Naive thymus-derived CD4-positive, alpha-beta T cell (primary cell): ENCODE results near the gene HIPK2. TPM values are rescaled to one million over a fixed set of nuclear protein-coding genes. Genes with fewer than 3 reads are reported as not detected.

Experiments
- ATAC-seq: fragments of 150-1000 bp; cut with Tn5 transposase; 2 replicates; pipeline ENCODE4 v1.10.0; 2021; ENCODE audit warnings: mild to moderate bottlenecking, moderate library complexity
- CTCF ChIA-PET: fragments of 350-600 bp; sonication (Branson Sonifier 250); formaldehyde crosslinking; loops from one replicate; lab custom pipeline; 2021; ENCODE audit warnings: antibody characterized with exemption; lab: Charles Lee
- POLR2A ChIA-PET: fragments of 350-600 bp; sonication (Branson Sonifier 250); formaldehyde crosslinking; loops from one replicate; lab custom pipeline; 2021; ENCODE audit warnings: antibody characterized with exemption, inconsistent platforms; lab: Charles Lee
- DNase-seq, 9 donors: peaks; one replicate each; pipeline versions ENCODE4 v3.0.0 to v3.0.0-alpha.2; 2020 to 2022; ENCODE audit warnings: mixed read lengths in 1 of 9
- H3K27ac ChIP-seq: one replicate; pipeline ENCODE4 v1.7.0; 2013; ENCODE audit warnings: mild to moderate bottlenecking, low read depth, low read length, moderate library complexity
- H3K27me3 ChIP-seq, 2 donors: one replicate each; pipeline ENCODE4 v1.7.0; 2013; ENCODE audit warnings: low read length in 2 of 2, mild to moderate bottlenecking in 2 of 2, moderate library complexity in 2 of 2; ENCODE audit not compliant: control insufficient read depth in 2 of 2, insufficient read depth in 2 of 2
- H3K36me3 ChIP-seq, 3 experiments: 1 replicate in 2 of 3; 2 replicates in 1 of 3; pipeline ENCODE4 v1.7.0; 2013; ENCODE audit warnings: low read length in 3 of 3, mild to moderate bottlenecking in 3 of 3, moderate library complexity in 1 of 3; ENCODE audit not compliant: insufficient read depth in 3 of 3, control insufficient read depth in 2 of 3
- H3K4me1 ChIP-seq, 2 donors: one replicate each; pipeline ENCODE4 v1.7.0; 2013; ENCODE audit warnings: low read length in 2 of 2, mild to moderate bottlenecking in 2 of 2, moderate library complexity in 1 of 2; ENCODE audit not compliant: control insufficient read depth in 2 of 2, insufficient read depth in 2 of 2
- H3K4me3 ChIP-seq: 2 replicates; pipeline ENCODE4 v1.7.0; 2013; ENCODE audit warnings: mild to moderate bottlenecking, low read length
- H3K9me3 ChIP-seq, 3 experiments: 1 replicate in 2 of 3; 2 replicates in 1 of 3; pipeline ENCODE4 v1.7.0; 2013; ENCODE audit warnings: low read length in 3 of 3; ENCODE audit not compliant: control insufficient read depth in 2 of 3
- H3K27ac Mint-ChIP-seq, 9 donors: one replicate each; pipeline ENCODE4 v1.8.0; 2020 to 2022; ENCODE audit warnings: mixed read lengths in 9 of 9, mild to moderate bottlenecking in 8 of 9, moderate library complexity in 5 of 9, inconsistent platforms in 2 of 9
- H3K27me3 Mint-ChIP-seq, 5 donors: one replicate each; pipeline ENCODE4 v1.8.0; 2021 to 2022; ENCODE audit warnings: mixed read lengths in 5 of 5, mild to moderate bottlenecking in 1 of 5
- H3K36me3 Mint-ChIP-seq, 5 donors: one replicate each; pipeline ENCODE4 v1.8.0; 2020 to 2022; ENCODE audit warnings: mixed read lengths in 5 of 5, mild to moderate bottlenecking in 3 of 5, inconsistent platforms in 1 of 5
- H3K4me1 Mint-ChIP-seq, 7 donors: one replicate each; pipeline ENCODE4 v1.8.0; 2020 to 2022; ENCODE audit warnings: mixed read lengths in 7 of 7, mild to moderate bottlenecking in 3 of 7, inconsistent platforms in 1 of 7
- H3K4me3 Mint-ChIP-seq, 10 donors: one replicate each; pipeline ENCODE4 v1.8.0; 2020 to 2022; ENCODE audit warnings: mild to moderate bottlenecking in 10 of 10, mixed read lengths in 10 of 10, moderate library complexity in 6 of 10, inconsistent platforms in 2 of 10
- H3K9me3 Mint-ChIP-seq, 11 donors: one replicate each; pipeline ENCODE4 v1.8.0; 2020 to 2022; ENCODE audit warnings: mixed read lengths in 11 of 11, mild to moderate bottlenecking in 4 of 11, inconsistent platforms in 1 of 11, moderate library complexity in 1 of 11
- intact Hi-C, 2 donors: fragments of 100-400 bp; cut with micrococcal nuclease; formaldehyde crosslinking; loops; one replicate each; pipeline ENCODE4 v1.15.1; 2023
- polyA plus RNA-seq, 2 donors: library from polyadenylated mRNA; unstranded; fragments of 300-500 nt; fragmentation: Illumina TruSeq; gene quantifications; one replicate each; pipeline ENCODE4 v1.2.3, GENCODE V29; 2021
- total RNA-seq, 6 experiments: library from RNA in 5 of 6; stranded (reverse) in 5 of 6; gene quantifications; 1 replicate in 5 of 6; 2 replicates in 1 of 6; pipeline ENCODE4 v1.2.3 and lab custom pipeline; 2021 to 2026

The HIPK2 gene
- total and polyA plus RNA-seq, 7 experiments from 2014 or later = 4.6 to 44.0 (median 36.1) TPM

DNA sequence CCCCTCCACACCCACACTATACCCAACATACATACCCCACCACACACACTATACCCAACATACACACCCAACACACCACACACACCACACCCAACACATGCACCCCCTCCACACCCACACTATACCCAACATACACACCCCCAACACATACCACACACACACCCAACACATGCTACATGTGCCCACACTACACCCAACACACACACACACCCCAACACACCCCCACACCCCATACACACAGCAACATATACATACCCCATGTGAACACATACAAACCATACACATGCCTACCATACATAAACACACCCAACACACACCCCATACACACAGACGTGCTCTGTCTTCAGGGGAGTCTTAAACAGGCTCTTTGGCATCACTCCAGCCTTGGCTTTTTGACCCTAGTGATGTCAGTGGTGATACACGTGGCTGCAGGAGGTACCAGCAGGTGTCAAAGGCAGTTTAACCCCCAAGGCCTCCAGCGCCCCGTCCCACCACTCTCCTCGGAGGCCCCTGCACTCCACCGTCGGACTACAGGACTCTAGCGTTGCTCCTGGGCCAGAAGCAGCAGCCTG is 73.4 kb downstream of the HIPK2 start:
- ATAC-seq = no peak
- peak overlapping the region in 5 of 9 donors; percentile 6 to 70 (median 47) for H3K27ac Mint-ChIP-seq
- Histone ChIP-seq H3K4me1 (no peaks in the 10 kb centered on the region), H3K27ac (no peak overlapping the region), H3K27me3 (no peaks in the 10 kb centered on the region), H3K4me3 (no peak overlapping the region), H3K36me3 (peaks cover 0 to 42% (median 0%) of the 10 kb centered on the region in 3 experiments), H3K9me3 (no peaks in the 10 kb centered on the region)
- no peaks in the 10 kb centered on the region for H3K27me3 Mint-ChIP-seq
- ChIA-PET POLR2A (no interaction called here), CTCF (no interaction called here)
- peaks cover 9 to 36% (median 21%) of the 10 kb centered on the region in 7 donors for H3K4me1 Mint-ChIP-seq
- H3K9me3 Mint-ChIP-seq = peaks cover 0 to 5% (median 0%) of the 10 kb centered on the region in 11 donors
- H3K4me3 Mint-ChIP-seq = no peak overlapping the region
- DNase-seq = no peak
- peaks cover 4 to 42% (median 13%) of the 10 kb centered on the region in 5 donors for H3K36me3 Mint-ChIP-seq
- intact Hi-C loops = no loop called here

DNA sequence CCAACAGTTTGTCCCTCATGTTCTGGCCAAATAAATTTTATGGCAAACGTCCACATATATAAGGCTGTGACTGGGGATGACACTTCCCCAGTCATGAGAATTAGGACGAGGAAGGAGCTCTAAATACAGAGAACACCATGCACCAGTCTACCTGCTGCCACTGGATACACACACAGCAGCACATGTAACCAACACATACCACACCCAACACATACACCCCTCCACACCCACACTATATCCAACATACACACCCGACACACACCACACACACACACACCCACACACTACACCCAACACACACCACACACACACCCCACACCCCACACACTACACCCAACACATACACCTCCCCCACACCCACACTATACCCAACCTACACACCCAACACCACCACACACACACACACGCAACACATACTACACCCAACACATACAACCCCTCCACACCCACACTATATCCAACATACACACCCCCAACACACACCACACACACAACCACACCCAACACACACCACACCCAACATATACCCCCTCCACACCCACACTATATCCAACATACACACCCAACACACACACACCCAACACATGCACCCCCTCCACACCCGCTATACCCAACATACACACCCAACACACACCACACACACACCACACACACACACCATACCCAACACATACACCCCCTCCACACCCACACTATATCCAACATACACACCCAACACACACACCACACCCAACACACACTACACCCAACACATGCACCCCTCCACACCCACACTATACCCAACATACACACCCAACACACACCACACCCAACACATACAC is 74.1 kb downstream of the HIPK2 start:
- Histone ChIP-seq H3K9me3 (no peaks in the 10 kb centered on the region), H3K4me3 (no peak overlapping the region), H3K4me1 (no peaks in the 10 kb centered on the region), H3K36me3 (peaks cover 0 to 44% (median 0%) of the 10 kb centered on the region in 3 experiments), H3K27me3 (no peaks in the 10 kb centered on the region), H3K27ac (no peak overlapping the region)
- Mint-ChIP-seq H3K27me3 (no peaks in the 10 kb centered on the region), H3K4me1 (peaks cover 9 to 37% (median 21%) of the 10 kb centered on the region in 7 donors), H3K4me3 (no peak overlapping the region), H3K9me3 (peaks cover 0 to 5% (median 0%) of the 10 kb centered on the region in 11 donors), H3K27ac (peak overlapping the region in 1 of 9 donors; percentile 30), H3K36me3 (peaks cover 4 to 43% (median 13%) of the 10 kb centered on the region in 5 donors)
- intact Hi-C loops = no loop called here
- ATAC-seq (no peak), DNase-seq (no peak)
- CTCF ChIA-PET = no interaction called here
- POLR2A ChIA-PET = no interaction called here

DNA sequence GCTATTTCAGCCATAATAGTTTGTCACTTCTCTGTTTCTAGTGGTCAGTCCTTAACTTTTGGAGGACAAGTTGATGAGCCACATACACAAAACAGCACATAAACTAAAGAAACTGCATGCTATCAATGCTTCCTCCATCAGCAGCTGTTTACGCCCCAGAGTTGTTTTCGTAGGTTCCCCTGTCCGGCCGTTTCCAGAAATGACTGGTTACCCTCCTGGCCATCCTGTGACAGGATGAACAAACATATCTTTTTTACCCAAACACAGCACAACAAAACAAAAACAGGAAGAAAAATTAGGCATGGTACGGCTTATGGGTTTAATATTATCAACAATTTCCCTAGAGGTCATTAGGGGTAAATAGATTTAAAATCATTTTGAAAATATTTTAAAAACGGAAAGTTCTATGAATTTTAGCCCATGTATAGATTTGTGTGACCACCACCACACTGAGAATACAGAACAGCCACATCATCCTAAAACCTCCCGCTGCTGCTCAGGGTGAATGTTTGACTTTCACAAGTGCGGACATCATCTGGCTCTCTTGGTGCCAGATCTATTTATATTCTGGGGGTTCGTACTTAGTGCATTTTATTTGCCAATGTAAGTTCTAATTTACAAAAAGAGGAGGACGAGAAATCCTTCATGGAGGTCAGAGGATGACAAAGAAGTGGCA is 74.8 kb downstream of the HIPK2 start:
- Mint-ChIP-seq H3K4me1 (peaks cover 13 to 42% (median 25%) of the 10 kb centered on the region in 7 donors), H3K27ac (no peak overlapping the region), H3K4me3 (no peak overlapping the region), H3K9me3 (peaks cover 0 to 5% (median 0%) of the 10 kb centered on the region in 11 donors), H3K36me3 (peaks cover 11 to 49% (median 17%) of the 10 kb centered on the region in 5 donors), H3K27me3 (no peaks in the 10 kb centered on the region)
- H3K27me3 ChIP-seq = no peaks in the 10 kb centered on the region
- intact Hi-C loops = no loop called here
- DNase-seq (no peak), ATAC-seq (peak; percentile 29)
- no peak overlapping the region for H3K4me3 ChIP-seq
- POLR2A ChIA-PET = no interaction called here
- CTCF ChIA-PET = no interaction called here
- H3K36me3 ChIP-seq = peaks cover 0 to 37% (median 0%) of the 10 kb centered on the region in 3 experiments
- no peaks in the 10 kb centered on the region for H3K9me3 ChIP-seq
- H3K27ac ChIP-seq = no peak overlapping the region
- H3K4me1 ChIP-seq = no peaks in the 10 kb centered on the region

DNA sequence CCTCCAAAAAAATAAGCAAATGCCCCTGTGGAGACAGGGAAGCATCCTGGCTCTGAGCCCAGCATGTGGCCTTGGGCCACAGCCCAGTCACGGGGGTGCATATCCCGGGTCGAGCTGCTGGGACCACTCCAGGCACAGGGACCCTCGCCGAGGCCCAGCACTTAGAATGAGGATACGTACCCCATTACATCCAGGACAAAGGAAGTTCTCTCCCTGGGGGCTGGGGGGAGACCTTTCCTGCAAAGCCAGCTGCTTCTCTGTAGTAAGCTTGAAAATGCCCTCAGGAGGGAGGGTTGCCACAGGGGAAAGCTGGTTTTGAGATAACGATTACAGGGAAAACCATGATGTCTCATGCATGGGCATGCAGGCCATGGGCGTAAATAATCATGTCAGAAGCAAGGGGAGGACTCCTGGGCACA is 75.5 kb downstream of the HIPK2 start:
- DNase-seq = no peak
- peaks cover 17 to 44% (median 31%) of the 10 kb centered on the region in 7 donors for H3K4me1 Mint-ChIP-seq
- no peaks in the 10 kb centered on the region for H3K27me3 Mint-ChIP-seq
- intact Hi-C loops = no loop called here
- peaks cover 12 to 45% (median 18%) of the 10 kb centered on the region in 5 donors for H3K36me3 Mint-ChIP-seq
- no peaks in the 10 kb centered on the region for H3K9me3 Mint-ChIP-seq
- no peaks in the 10 kb centered on the region for H3K27me3 ChIP-seq
- H3K27ac Mint-ChIP-seq = no peak overlapping the region
- no peak overlapping the region for H3K27ac ChIP-seq
- CTCF ChIA-PET = no interaction called here
- H3K4me1 ChIP-seq = peaks cover 0 to under 1% of the 10 kb centered on the region in 2 donors
- POLR2A ChIA-PET = no interaction called here
- ATAC-seq = no peak
- H3K36me3 ChIP-seq = peaks cover 0 to 31% (median 0%) of the 10 kb centered on the region in 3 experiments
- no peak overlapping the region for H3K4me3 Mint-ChIP-seq
- no peak overlapping the region for H3K4me3 ChIP-seq
- H3K9me3 ChIP-seq = no peaks in the 10 kb centered on the region

DNA sequence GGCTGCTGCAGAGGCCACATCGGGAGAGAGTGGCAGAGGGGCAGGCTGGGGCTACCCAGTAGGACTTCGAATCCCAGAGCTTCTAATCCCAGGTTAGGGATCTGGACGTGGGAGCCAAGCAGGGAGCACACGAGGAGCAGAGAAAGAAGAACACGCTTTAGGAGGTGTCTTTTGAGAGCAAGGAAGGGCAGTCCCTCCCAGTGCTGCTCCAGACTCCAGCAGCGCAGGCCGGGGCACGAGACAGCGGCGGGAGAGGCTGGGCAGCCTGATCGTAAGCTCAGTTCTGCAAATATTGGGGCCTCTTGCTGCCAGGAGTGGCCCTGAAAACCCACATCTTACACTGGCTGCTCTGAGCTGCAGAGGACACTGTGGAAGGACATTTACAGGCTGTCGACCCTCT is 75.9 kb downstream of the HIPK2 start:
- H3K9me3 ChIP-seq = no peaks in the 10 kb centered on the region
- Mint-ChIP-seq H3K36me3 (peaks cover 12 to 44% (median 18%) of the 10 kb centered on the region in 5 donors), H3K27ac (peak overlapping the region in 2 of 9 donors; percentile 13 to 86), H3K9me3 (no peaks in the 10 kb centered on the region), H3K27me3 (no peaks in the 10 kb centered on the region), H3K4me1 (peaks cover 21 to 48% (median 35%) of the 10 kb centered on the region in 7 donors), H3K4me3 (no peak overlapping the region)
- peaks cover 0 to 5% of the 10 kb centered on the region in 2 donors for H3K4me1 ChIP-seq
- H3K27ac ChIP-seq = no peak overlapping the region
- DNase-seq = no peak
- peaks cover 0 to 27% (median 0%) of the 10 kb centered on the region in 3 experiments for H3K36me3 ChIP-seq
- H3K4me3 ChIP-seq = no peak overlapping the region
- no peak for ATAC-seq
- ChIA-PET CTCF (no interaction called here), POLR2A (no interaction called here)
- H3K27me3 ChIP-seq = no peaks in the 10 kb centered on the region
- intact Hi-C loops = no loop called here

DNA sequence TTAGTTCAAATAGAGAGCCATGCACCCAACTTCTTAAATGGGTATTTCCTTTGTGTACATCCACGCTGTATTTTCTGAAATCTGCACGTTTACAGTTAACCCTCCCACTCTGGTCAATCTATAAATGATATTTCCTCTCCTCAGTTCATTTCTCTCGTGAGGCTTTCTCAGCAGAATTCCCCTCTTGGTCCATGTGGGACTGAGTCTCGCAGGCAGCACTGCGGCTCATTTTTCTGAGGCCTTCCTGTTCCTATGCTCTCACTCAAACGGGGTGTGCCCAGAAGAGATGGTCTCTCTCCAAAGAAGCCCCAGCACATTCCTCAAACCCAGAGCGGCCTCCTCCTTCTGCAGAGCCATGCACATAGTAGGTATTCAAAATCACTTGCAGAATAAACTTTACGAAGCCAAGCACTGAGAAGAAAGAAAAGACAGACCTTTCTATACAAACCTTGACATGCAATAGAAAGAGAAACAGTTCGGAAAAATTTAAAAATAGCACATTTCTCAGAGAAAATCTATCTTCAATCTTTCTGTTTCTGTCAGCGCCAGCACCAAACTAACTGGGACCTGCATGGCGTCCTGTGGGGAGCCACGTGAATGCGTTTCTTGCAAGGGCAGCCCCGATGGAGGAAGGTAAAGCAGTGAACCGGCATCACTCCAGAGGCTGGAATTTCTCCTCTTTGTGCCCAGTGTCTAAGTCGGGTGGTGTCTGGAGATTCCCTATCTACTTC is 77.1 kb downstream of the HIPK2 start:
- Histone ChIP-seq H3K9me3 (no peaks in the 10 kb centered on the region), H3K36me3 (peaks cover 0 to 18% (median 0%) of the 10 kb centered on the region in 3 experiments), H3K27me3 (no peaks in the 10 kb centered on the region), H3K4me1 (peaks cover 0 to 9% of the 10 kb centered on the region in 2 donors), H3K4me3 (no peak overlapping the region), H3K27ac (no peak overlapping the region)
- H3K27me3 Mint-ChIP-seq = no peaks in the 10 kb centered on the region
- no peaks in the 10 kb centered on the region for H3K9me3 Mint-ChIP-seq
- CTCF ChIA-PET = no interaction called here
- peaks cover 28 to 57% (median 44%) of the 10 kb centered on the region in 7 donors for H3K4me1 Mint-ChIP-seq
- DNase-seq (no peak), ATAC-seq (no peak)
- H3K4me3 Mint-ChIP-seq = no peak overlapping the region
- intact Hi-C loops = no loop called here
- peaks cover 10 to 42% (median 13%) of the 10 kb centered on the region in 5 donors for H3K36me3 Mint-ChIP-seq
- POLR2A ChIA-PET = no interaction called here
- H3K27ac Mint-ChIP-seq = peak overlapping the region in 3 of 9 donors; percentile 34 to 87 (median 73)
